ENCODE results near the gene MAP3K7.

The MAP3K7 gene

DNA sequence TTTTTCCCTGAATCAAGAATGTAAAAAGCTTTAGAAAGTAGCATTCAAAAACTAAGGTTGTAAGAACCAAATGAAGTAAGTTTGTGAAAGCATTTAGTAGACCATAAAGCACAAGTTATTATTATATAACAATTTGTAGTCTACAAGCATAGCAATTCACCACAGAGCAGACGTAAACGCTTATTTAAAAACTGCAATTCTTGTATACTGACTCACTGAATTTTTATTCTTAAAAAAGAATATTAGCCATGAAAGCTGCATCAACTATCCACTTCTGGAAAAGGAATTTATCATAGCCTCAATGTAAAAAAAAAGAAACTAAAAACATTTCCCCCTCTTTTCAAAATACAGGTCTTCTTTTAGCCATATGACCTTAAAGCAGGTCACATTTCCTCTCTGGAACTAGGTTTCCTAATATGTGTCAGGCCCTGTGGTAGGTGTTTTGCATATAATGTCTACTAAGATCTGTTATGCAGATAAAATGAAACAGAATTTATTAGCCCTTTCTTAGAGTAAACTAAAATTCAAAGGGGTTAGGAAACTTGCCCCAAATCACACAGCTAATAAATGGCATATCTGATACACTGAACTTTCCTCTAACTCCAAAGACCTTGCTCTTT, 2.1 kb downstream of the MAP3K7 start:
- H3K27ac ChIP-seq = no peak overlapping the region
- no peak overlapping the region for H3K4me3 ChIP-seq (ENCODE audit: low read depth, low read length)
- no peaks in the 10 kb centered on the region for H3K27me3 ChIP-seq (ENCODE audit: insufficient read depth, low read depth, severe bottlenecking)
- H3K9me3 ChIP-seq (ENCODE audit: severe bottlenecking) = no peaks in the 10 kb centered on the region
- H3K36me3 ChIP-seq = peaks cover 5% of the 10 kb centered on the region; the same call in 1 of the 2 replicates
- TF ChIP-seq, protein P1, sequence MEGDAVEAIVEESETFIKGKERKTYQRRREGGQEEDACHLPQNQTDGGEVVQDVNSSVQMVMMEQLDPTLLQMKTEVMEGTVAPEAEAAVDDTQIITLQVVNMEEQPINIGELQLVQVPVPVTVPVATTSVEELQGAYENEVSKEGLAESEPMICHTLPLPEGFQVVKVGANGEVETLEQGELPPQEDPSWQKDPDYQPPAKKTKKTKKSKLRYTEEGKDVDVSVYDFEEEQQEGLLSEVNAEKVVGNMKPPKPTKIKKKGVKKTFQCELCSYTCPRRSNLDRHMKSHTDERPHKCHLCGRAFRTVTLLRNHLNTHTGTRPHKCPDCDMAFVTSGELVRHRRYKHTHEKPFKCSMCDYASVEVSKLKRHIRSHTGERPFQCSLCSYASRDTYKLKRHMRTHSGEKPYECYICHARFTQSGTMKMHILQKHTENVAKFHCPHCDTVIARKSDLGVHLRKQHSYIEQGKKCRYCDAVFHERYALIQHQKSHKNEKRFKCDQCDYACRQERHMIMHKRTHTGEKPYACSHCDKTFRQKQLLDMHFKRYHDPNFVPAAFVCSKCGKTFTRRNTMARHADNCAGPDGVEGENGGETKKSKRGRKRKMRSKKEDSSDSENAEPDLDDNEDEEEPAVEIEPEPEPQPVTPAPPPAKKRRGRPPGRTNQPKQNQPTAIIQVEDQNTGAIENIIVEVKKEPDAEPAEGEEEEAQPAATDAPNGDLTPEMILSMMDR (IDR thresholded peaks at IDR 0.05; ENCODE audit: low read depth, low read length) = no peak
- DNase-seq = no peak

DNA sequence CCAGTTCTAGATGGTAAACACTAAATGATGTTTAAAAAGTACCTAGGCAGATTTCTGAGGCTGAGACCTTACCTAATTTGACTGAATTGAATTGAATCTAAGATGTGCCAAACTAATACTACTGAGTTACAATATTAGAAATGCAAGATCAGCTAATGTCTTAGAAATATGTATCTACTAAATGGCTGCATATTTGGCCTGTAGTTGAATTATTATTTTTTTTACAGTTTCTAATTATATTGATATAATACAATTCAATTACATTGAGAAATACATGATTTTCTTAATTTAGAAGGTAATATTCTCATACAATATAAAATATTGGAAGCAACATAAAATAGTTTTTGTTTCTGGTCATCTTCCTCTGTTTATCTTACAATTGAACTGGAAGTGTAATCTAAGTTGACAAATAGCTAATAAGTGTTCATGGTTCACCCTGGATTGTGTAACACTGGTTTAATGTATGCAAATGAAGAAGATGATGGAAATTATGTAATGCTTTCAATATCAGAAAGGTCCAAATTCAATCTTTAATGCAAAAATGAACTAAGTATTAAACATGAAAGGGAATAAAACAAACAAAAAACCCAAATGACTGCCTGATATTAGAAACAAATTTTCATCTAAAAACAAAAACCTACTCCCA, 2.9 kb downstream of the MAP3K7 start:
- no peak overlapping the region for H3K4me3 ChIP-seq (ENCODE audit: low read depth, low read length)
- TF ChIP-seq, protein P1 (IDR thresholded peaks at IDR 0.05; ENCODE audit: low read depth, low read length) = no peak
- no peaks in the 10 kb centered on the region for H3K9me3 ChIP-seq (ENCODE audit: severe bottlenecking)
- H3K36me3 ChIP-seq = peaks cover 5% of the 10 kb centered on the region; the same call in 1 of the 2 replicates
- DNase-seq = no peak
- H3K27ac ChIP-seq = no peak overlapping the region
- no peaks in the 10 kb centered on the region for H3K27me3 ChIP-seq (ENCODE audit: insufficient read depth, low read depth, severe bottlenecking)

DNA sequence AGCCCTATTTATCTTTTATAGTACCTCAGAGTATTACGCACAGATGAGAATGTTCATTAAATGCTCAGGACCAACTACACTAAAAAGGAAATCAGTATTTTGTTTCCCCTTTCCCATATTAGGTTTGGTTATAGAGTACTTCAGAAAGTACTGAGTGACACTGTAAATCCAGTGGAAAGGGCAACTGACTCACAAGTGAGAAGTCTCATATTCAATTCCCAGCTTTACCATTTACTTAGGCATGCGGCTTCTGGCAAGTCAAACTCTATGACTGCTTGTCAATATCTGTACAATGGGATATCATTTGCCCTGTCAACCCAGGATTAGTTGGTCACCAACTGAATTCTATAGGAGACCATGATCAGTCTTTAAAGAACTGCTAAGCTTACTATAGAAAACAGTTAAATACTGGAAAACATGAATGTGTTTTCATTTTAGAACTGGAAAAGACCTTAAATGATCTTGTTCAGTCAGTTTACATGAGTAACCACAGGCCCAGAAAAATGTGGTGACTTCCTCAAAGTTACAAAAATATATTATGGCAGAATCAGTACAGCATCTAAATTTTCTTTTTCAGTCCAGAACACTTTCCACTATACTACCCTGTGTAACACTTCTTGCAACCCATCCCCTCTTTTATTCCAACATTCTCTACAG, 3.6 kb downstream of the MAP3K7 start:
- H3K27ac ChIP-seq = no peak overlapping the region
- H3K4me3 ChIP-seq (ENCODE audit: low read depth, low read length) = no peak overlapping the region
- H3K9me3 ChIP-seq (ENCODE audit: severe bottlenecking) = no peaks in the 10 kb centered on the region
- H3K36me3 ChIP-seq = peaks cover 5% of the 10 kb centered on the region; the same call in 1 of the 2 replicates
- H3K27me3 ChIP-seq (ENCODE audit: insufficient read depth, low read depth, severe bottlenecking) = no peaks in the 10 kb centered on the region
- no peak for DNase-seq
- TF ChIP-seq, protein P1 (IDR thresholded peaks at IDR 0.05; ENCODE audit: low read depth, low read length) = no peak

DNA sequence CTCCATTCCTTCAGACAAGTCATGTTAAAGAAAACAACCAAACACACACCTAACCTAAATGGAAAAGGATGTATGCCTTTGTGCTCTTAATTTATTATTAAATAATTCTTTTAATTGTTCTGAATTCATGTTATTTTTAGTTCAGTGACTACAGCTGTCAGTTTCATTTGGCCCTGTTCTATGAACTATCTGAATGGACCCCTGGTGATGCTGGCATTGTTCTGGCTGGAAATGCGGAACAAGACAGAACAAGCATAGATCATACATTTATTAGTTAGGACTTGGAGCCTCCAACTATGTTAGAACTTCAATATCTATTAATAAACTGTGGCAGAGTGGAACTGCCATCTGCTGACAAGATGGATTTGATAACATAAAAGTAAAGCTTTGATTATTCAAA, 5.7 kb downstream of the MAP3K7 start:
- TF ChIP-seq, protein P1 (IDR thresholded peaks at IDR 0.05; ENCODE audit: low read depth, low read length) = no peak
- H3K9me3 ChIP-seq (ENCODE audit: severe bottlenecking) = no peaks in the 10 kb centered on the region

DNA sequence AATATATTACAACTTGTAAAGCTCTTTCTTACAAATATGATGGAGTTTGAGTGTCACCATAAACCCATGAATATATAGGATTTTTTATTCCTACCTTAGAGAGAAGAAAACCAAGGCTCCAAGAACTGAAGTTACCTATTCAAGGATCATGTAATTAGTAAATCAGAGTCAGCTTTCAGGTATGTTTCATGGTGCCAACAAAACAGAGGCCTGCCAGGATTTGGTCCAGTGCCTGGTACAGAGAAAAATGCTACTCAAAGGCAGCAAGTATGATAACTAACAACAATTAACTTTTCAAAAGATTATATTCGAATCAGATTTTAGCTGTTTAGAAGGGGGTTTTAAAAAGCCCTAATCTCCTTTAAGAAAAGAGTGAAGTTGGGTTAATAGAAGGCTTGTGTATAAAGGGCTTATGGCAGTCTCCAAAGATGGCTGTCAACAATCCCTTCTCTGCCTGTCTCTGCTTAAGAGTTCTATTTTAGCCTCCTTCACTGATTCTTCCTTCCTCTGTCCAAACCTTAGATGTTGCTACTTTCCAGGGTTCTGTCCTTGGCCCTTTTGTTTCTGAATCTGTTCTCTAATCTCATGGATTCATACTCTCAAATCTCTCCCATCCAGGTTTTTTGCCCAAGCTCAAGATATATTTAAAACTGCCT, 7.8 kb downstream of the MAP3K7 start:
- no peak for DNase-seq
- no peaks in the 10 kb centered on the region; the same call in 1 of the 2 replicates for H3K36me3 ChIP-seq
- H3K9me3 ChIP-seq (ENCODE audit: severe bottlenecking) = no peaks in the 10 kb centered on the region
- TF ChIP-seq, protein P1 (IDR thresholded peaks at IDR 0.05; ENCODE audit: low read depth, low read length) = no peak
- H3K27ac ChIP-seq = no peak overlapping the region
- H3K27me3 ChIP-seq (ENCODE audit: insufficient read depth, low read depth, severe bottlenecking) = no peaks in the 10 kb centered on the region
- H3K4me3 ChIP-seq (ENCODE audit: low read depth, low read length) = no peak overlapping the region

More for the DNA sequence above, 5.7 kb downstream of the MAP3K7 start:
- DNase-seq = no peak
- Histone ChIP-seq H3K27ac (no peak overlapping the region), H3K4me3 (ENCODE audit: low read depth, low read length) (no peak overlapping the region), H3K36me3 (no peaks in the 10 kb centered on the region; the same call in 1 of the 2 replicates), H3K27me3 (ENCODE audit: insufficient read depth, low read depth, severe bottlenecking) (no peaks in the 10 kb centered on the region)

Data from WERI-Rb-1 (cell line).